ACC112 (cell line): ENCODE measurements around the gene ELF5.

Experiments
- H2AFZ ChIP-seq: fragments of 200-600 bp; sonication (generic); one replicate; pipeline ENCODE4 v1.6.0; 2017; ENCODE audit warnings: antibody characterized with exemption, low read length; ENCODE audit not compliant: unreplicated experiment
- H3K27ac ChIP-seq: fragments of 200-600 bp; sonication (generic); 2 replicates; pipeline ENCODE4 v1.5.1; 2014; ENCODE audit warnings: low read depth, mild to moderate bottlenecking, antibody characterized with exemption, low read length, moderate library complexity
- H3K27me3 ChIP-seq: fragments of 200-600 bp; sonication (generic); 2 replicates; pipeline ENCODE4 v1.6.1; 2014; ENCODE audit warnings: mild to moderate bottlenecking, antibody characterized with exemption, low read length, moderate library complexity, mixed read lengths; ENCODE audit not compliant: insufficient read depth
- H3K36me3 ChIP-seq: fragments of 200-600 bp; sonication (generic); 2 replicates; pipeline ENCODE4 v1.6.1; 2016; ENCODE audit warnings: mild to moderate bottlenecking, antibody characterized with exemption, low read length, moderate library complexity, mixed read lengths; ENCODE audit not compliant: insufficient read depth
- H3K4me1 ChIP-seq: fragments of 200-600 bp; sonication (generic); one replicate; pipeline ENCODE4 v1.6.1; 2016; ENCODE audit warnings: low read length, mixed read lengths; ENCODE audit not compliant: insufficient read depth, unreplicated experiment, control insufficient read depth
- H3K4me3 ChIP-seq: fragments of 200-600 bp; sonication (generic); 2 replicates; pipeline ENCODE4 v1.5.1; 2014; ENCODE audit warnings: mild to moderate bottlenecking, low read depth, low read length
- H3K79me2 ChIP-seq: fragments of 200-600 bp; sonication (generic); one replicate; pipeline ENCODE4 v1.6.0; 2016; ENCODE audit warnings: low read length; ENCODE audit not compliant: control insufficient read depth, unreplicated experiment, insufficient read depth

Gene ELF5

GRCh38 chr11:34507610-34508009 lies 6.0 kb downstream of the ELF5 start:
- Histone ChIP-seq H3K27me3 (no peaks in the 10 kb centered on the region), H3K27ac (no peak overlapping the region), H2AFZ (no peak overlapping the region), H3K36me3 (no peaks in the 10 kb centered on the region), H3K4me3 (no peak overlapping the region), H3K79me2 (no peaks in the 10 kb centered on the region), H3K4me1 (peaks cover 4% of the 10 kb centered on the region)

DNA sequence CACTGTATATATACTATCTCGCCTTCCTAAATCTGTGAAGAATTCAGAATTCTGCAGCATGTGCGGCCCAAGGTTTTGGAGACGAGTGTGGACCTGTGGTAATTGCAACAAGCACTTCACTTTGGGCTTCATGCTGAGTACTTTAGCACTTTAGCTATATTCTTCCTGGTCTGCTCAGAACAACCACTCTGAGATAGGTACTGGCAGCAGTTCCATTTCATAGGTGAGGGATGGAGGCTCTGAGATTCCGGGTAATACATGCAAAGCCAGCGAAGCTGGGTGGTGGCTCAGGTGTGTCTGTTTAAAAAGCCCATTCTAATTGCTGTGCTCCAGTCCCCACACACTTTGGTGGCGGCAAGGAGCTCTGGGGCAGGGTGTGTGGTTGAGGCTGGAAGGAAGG lies 6.4 kb downstream of the ELF5 start:
- no peak overlapping the region for H3K4me3 ChIP-seq
- H3K36me3 ChIP-seq, result no peaks in the 10 kb centered on the region
- H3K79me2 ChIP-seq, result no peaks in the 10 kb centered on the region
- no peaks in the 10 kb centered on the region for H3K27me3 ChIP-seq
- H3K4me1 ChIP-seq, result peaks cover 8% of the 10 kb centered on the region
- no peak overlapping the region for H3K27ac ChIP-seq
- no peak overlapping the region for H2AFZ ChIP-seq

- Histone ChIP-seq H3K79me2 (no peaks in the 10 kb centered on the region), H3K27me3 (no peaks in the 10 kb centered on the region), H3K4me3 (no peak overlapping the region), H3K27ac (no peak overlapping the region), H3K36me3 (no peaks in the 10 kb centered on the region), H3K4me1 (peaks cover 19% of the 10 kb centered on the region), H2AFZ (no peak overlapping the region)
These were observed 7.7 kb downstream of the ELF5 start for GRCh38 chr11:34505874-34506273.

GRCh38 chr11:34502949-34503348 lies 10.6 kb downstream of the ELF5 start:
- Histone ChIP-seq H3K27ac (no peak overlapping the region), H3K27me3 (no peaks in the 10 kb centered on the region), H3K4me3 (no peak overlapping the region), H3K79me2 (no peaks in the 10 kb centered on the region), H2AFZ (no peak overlapping the region), H3K4me1 (peaks cover 19% of the 10 kb centered on the region), H3K36me3 (no peaks in the 10 kb centered on the region)

- Histone ChIP-seq H3K79me2 (no peaks in the 10 kb centered on the region), H3K27me3 (no peaks in the 10 kb centered on the region), H3K36me3 (no peaks in the 10 kb centered on the region), H3K27ac (0 out of 2 replicates have a peak overlapping the region, but pooled peaks have one; percentile 18), H2AFZ (peak overlapping the region; percentile 49), H3K4me1 (peaks cover 19% of the 10 kb centered on the region), H3K4me3 (no peak overlapping the region)
These were observed 11.6 kb downstream of the ELF5 start for GRCh38 chr11:34501949-34502348.

DNA sequence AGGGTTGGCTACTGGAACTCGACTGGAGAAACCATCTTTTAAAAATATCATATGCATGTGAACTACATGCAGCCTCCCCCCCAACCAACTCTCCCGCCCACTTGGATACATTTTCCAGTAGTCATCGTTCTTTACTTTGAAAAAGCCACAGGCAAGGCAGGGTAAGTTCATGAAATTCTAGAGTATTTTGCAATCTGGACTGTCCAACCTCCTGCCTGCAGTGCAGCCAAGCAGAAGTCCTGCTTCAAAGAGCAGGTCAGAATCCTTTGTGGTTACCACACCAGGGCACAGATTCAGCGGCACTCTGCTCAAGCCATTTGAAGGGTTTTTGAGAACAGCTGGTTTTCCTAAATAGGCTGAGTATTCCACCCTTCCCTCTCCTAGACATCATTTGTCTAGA lies 12.1 kb downstream of the ELF5 start:
- 0 out of 2 replicates have a peak overlapping the region, but pooled peaks have one; percentile 18 for H3K27ac ChIP-seq

DNA sequence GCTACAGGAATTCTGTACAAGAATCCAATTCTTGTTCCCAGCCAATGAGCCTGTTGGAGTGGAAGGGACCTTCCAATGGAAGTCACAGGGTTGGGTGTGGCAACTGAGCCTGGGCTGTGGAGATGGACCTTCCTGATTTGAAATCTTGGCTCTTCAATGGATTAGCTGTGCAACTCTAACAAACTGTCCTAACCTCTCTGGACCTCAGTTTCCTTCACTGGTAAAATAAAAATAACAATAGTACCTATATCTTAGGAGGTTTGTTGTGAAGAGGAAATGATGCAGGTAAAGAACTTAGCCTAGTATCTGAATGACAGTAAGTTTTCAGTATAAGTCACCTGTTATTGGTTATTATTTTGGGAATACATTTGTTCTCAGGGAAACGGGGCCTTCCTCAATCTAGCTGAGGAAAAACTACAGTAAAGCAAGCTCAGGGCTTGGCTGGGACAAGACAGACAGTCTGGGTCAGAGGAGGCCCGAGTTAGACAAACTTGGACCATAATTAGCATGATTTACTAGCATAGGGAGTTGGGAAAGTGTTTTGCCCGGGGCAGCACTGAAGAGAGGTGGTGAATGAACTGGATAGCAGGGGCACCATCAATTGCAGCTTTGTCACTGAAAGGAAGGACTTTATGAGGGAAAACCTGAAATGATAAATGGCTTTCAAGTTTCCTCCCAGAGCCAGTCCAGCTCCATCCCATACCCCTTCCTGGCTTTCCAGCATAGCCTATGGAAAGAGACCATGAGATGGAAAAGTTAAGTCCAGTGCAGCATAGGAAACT lies 13.7 kb downstream of the ELF5 start:
- peaks cover 19% of the 10 kb centered on the region for H3K4me1 ChIP-seq
- no peak overlapping the region for H3K27ac ChIP-seq
- no peaks in the 10 kb centered on the region for H3K27me3 ChIP-seq

More for the DNA sequence above, 12.1 kb downstream of the ELF5 start:
- no peak overlapping the region for H3K4me3 ChIP-seq
- no peaks in the 10 kb centered on the region for H3K79me2 ChIP-seq
- H2AFZ ChIP-seq, result peak overlapping the region; percentile 49
- no peaks in the 10 kb centered on the region for H3K36me3 ChIP-seq
- H3K27me3 ChIP-seq, result no peaks in the 10 kb centered on the region
- H3K4me1 ChIP-seq, result peaks cover 19% of the 10 kb centered on the region

GRCh38 chr11:34495724-34496377 lies 17.7 kb downstream of the ELF5 start:
- Histone ChIP-seq H3K27me3 (no peaks in the 10 kb centered on the region), H3K27ac (no peak overlapping the region), H3K4me1 (peaks cover 6% of the 10 kb centered on the region), H2AFZ (no peak overlapping the region), H3K79me2 (no peaks in the 10 kb centered on the region), H3K36me3 (no peaks in the 10 kb centered on the region), H3K4me3 (no peak overlapping the region)

More for the DNA sequence above, 13.7 kb downstream of the ELF5 start:
- Histone ChIP-seq H3K79me2 (no peaks in the 10 kb centered on the region), H3K36me3 (no peaks in the 10 kb centered on the region), H3K4me3 (no peak overlapping the region), H2AFZ (no peak overlapping the region)

GRCh38 chr11:34495239-34495723 lies 18.3 kb downstream of the ELF5 start:
- Histone ChIP-seq H3K27ac (no peak overlapping the region), H3K27me3 (no peaks in the 10 kb centered on the region), H3K4me3 (no peak overlapping the region), H2AFZ (no peak overlapping the region), H3K36me3 (no peaks in the 10 kb centered on the region), H3K79me2 (no peaks in the 10 kb centered on the region), H3K4me1 (peaks cover 6% of the 10 kb centered on the region)

DNA sequence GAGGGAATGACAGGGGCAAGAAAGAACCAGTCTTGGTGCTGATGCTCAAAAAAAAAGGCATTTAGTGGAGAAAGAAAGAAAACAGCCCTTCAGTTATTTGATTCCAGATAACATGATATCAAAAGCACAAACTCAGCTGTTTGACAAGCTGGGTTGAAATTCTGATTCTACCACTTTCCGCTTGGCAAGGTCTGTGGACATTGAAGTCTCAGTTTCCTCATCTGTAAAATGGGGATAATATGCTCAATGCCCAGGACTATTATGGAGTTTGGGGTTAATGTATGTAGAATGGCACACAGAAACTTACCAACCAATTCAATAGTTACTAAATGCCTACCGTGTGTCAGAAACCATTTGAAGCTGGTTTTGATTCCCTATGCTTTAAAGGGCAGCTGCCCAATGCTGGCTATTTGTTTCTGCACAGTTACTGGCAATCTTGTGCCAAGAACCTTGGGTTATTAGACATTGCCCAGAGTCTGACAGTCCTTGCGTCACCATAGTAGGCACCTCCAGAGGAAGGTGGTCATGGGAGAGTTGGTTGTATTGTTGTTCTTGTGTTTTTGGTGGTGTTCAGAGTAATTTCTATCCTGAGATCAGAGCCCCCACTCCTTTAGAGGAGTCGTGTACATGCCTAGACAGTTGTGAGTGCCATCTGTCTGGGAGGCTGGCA lies 19.5 kb downstream of the ELF5 start:
- peaks cover 5% of the 10 kb centered on the region; the same call in 1 of the 2 replicates for H3K27me3 ChIP-seq
- H3K4me3 ChIP-seq, result no peak overlapping the region
- no peaks in the 10 kb centered on the region for H3K79me2 ChIP-seq
- no peak overlapping the region for H2AFZ ChIP-seq
- no peak overlapping the region for H3K27ac ChIP-seq
- no peaks in the 10 kb centered on the region for H3K36me3 ChIP-seq
- peaks cover 6% of the 10 kb centered on the region for H3K4me1 ChIP-seq
